ENCODE data around the gene TMC7.

- TF ChIP-seq CTCF (IDR thresholded peaks at IDR 0.05) (no peak), POLR2A (IDR thresholded peaks at IDR 0.05) (no peak)
These were observed 46.2 kb downstream of the TMC7 start for GRCh38 chr16:19029980-19030379.

All from breast epithelium (tissue), 3 donors.